Transverse colon (tissue), 4 donors: ENCODE results near the gene ZNF462. TPM values are rescaled to one million over a fixed set of nuclear protein-coding genes. Genes with fewer than 3 reads are reported as not detected.
"Not testable (repeated sequence)": the region's sequence is repeated elsewhere in the genome, so short reads cannot be mapped to it uniquely, and the experiment has no call there.

Experiments used
- DNase-seq: peaks from one replicate; pipeline ENCODE4 v3.0.0-alpha.2; 2019
- H3K27ac ChIP-seq, 4 donors: fragments of 200-600 bp; sonication (generic); 2 replicates each; pipeline ENCODE4 v1.5.1; 2016 to 2018; ENCODE audit warnings: inconsistent platforms in 4 of 4
- H3K27me3 ChIP-seq: fragments of 200-600 bp; sonication (generic); 2 replicates; pipeline ENCODE4 v1.5.1; 2017; ENCODE audit warnings: inconsistent platforms
- H3K36me3 ChIP-seq, 4 donors: fragments of 200-600 bp; sonication (generic); 2 replicates each; pipeline ENCODE4 v1.5.1; 2017 to 2019; ENCODE audit warnings: inconsistent platforms in 4 of 4
- H3K4me1 ChIP-seq, 4 donors: fragments of 200-600 bp; sonication (generic); 2 replicates each; pipeline ENCODE4 v1.5.1; 2017 to 2020; ENCODE audit warnings: inconsistent platforms in 4 of 4
- H3K4me3 ChIP-seq, 4 donors: fragments of 200-600 bp; sonication (generic); 1 replicate in 1 of 4; 2 replicates in 3 of 4; pipeline versions ENCODE4 v1.5.1 to v1.6.1; 2017 to 2019; ENCODE audit warnings: inconsistent platforms in 4 of 4
- H3K9me3 ChIP-seq, 2 donors: fragments of 200-600 bp; sonication (generic); 2 replicates each; pipeline ENCODE4 v1.5.1; 2017 to 2019; ENCODE audit warnings: inconsistent platforms in 2 of 2
- CTCF ChIP-seq, 5 experiments: fragments of 200-600 bp in 3 of 5; fragments of 450-650 bp in 2 of 5; sonication (generic) in 3 of 5; IDR thresholded peaks; 1 replicate in 2 of 5; 2 replicates in 3 of 5; pipeline ENCODE4 v1.5.1; 2016 to 2017; ENCODE audit warnings: antibody characterized with exemption in 5 of 5, inconsistent platforms in 3 of 5, mild to moderate bottlenecking in 2 of 5, moderate library complexity in 1 of 5
- EP300 ChIP-seq: sonication (generic); formaldehyde crosslinking; IDR thresholded peaks from one replicate; pipeline ENCODE4 v1.6.1; 2017; ENCODE audit warnings: antibody characterized with exemption, low read depth
- POLR2A ChIP-seq: fragments of 450-650 bp; IDR thresholded peaks from one replicate; pipeline ENCODE4 v1.6.1; 2016; ENCODE audit warnings: antibody characterized with exemption, mild to moderate bottlenecking, moderate library complexity
- POLR2AphosphoS5 ChIP-seq, 3 donors: sonication (generic); formaldehyde crosslinking; IDR thresholded peaks; one replicate each; pipeline ENCODE4 v1.6.1; 2016; ENCODE audit warnings: antibody characterized with exemption in 3 of 3
- WGBS, 2 donors: methylation state at CpG; one replicate each; pipeline ENCODE4 v1.1.5; 2018; ENCODE audit warnings: low coverage in 1 of 2; 5-methylcytosine and 5-hydroxymethylcytosine counted together
- in situ Hi-C, 4 donors: fragments of 200-750 bp; cut with MboI; loops; one replicate each; pipeline versions ENCODE4 v1.15.0 to v1.15.1; 2017; ENCODE audit warnings: low sequenced_read_pairs in 3 of 4, low pct_ligation_motif_present in 1 of 4, low pct_unique_long_range_greater_than_20kb in 1 of 4
- intact Hi-C: fragments of 100-400 bp; cut with DNase I; formaldehyde crosslinking; loops from one replicate; pipeline ENCODE4 v1.15.1; 2023; ENCODE audit warnings: low total_unique reads
- total RNA-seq, 4 donors: library from RNA; depleted of rRNA; stranded (reverse); fragments of >200 nt; gene quantifications; one replicate each; pipeline ENCODE4 v1.1.0, GENCODE V29; 2016

Gene ZNF462
- total RNA-seq, 4 donors from 2014 or later = 17.5 to 28.7 (median 22.9) TPM

GRCh38 chr9:106893088-106893487 lies 30.1 kb downstream of the ZNF462 start:
- TF ChIP-seq CTCF (IDR thresholded peaks at IDR 0.05) (no peak), POLR2AphosphoS5 (IDR thresholded peaks at IDR 0.05) (no peak), EP300 (no peak), POLR2A (no peak)
- peaks cover 0 to 18% (median 10%) of the 10 kb centered on the region in 4 donors for H3K4me1 ChIP-seq
- no peaks in the 10 kb centered on the region for H3K27me3 ChIP-seq
- intact Hi-C loops = no loop called here
- in situ Hi-C loops = no loop called here
- no peaks in the 10 kb centered on the region for H3K36me3 ChIP-seq
- H3K9me3 ChIP-seq = no peaks in the 10 kb centered on the region
- whole genome bisulfite sequencing, 2 donors = 56% methylated on average over 1 of the region's 1 CpG; no CpG with 5 or more reads in 1 of the 2 donors
- H3K27ac ChIP-seq = peak overlapping the region; percentile 8 to 44 (median 40)
- H3K4me3 ChIP-seq = no peak overlapping the region
- no peak for DNase-seq

- in situ Hi-C loops (no loop called here), intact Hi-C loops (no loop called here)
- Histone ChIP-seq H3K27ac (peak overlapping the region in 1 of 4 donors; percentile 1), H3K4me1 (peaks cover 0 to 10% (median 9%) of the 10 kb centered on the region in 4 donors), H3K4me3 (no peak overlapping the region), H3K27me3 (no peaks in the 10 kb centered on the region), H3K36me3 (no peaks in the 10 kb centered on the region), H3K9me3 (peaks cover 0 to under 1% of the 10 kb centered on the region in 2 donors)
- TF ChIP-seq EP300 = no peak
- no peak for DNase-seq
- 41 to 50% methylated on average over 1 of the region's 1 CpG for WGBS, 2 donors
Measured at GRCh38 chr9:106896695-106897094, 33.7 kb downstream of the ZNF462 start.

- no peaks in the 10 kb centered on the region for H3K36me3 ChIP-seq
- H3K9me3 ChIP-seq = peaks cover 0 to 2% of the 10 kb centered on the region in 2 donors
- peak overlapping the region; percentile 4 to 55 (median 41) for H3K27ac ChIP-seq
- WGBS, 2 donors = 17 to 19% methylated on average over 1 of the region's 1 CpG
- no peak for TF ChIP-seq EP300
- TF ChIP-seq POLR2A = no peak
- no peak for TF ChIP-seq POLR2AphosphoS5 (IDR thresholded peaks at IDR 0.05)
- no peak for TF ChIP-seq CTCF (IDR thresholded peaks at IDR 0.05)
- H3K4me1 ChIP-seq = peaks cover 0 to 10% (median 9%) of the 10 kb centered on the region in 4 donors
- in situ Hi-C loops (no loop called here), intact Hi-C loops (no loop called here)
- no peaks in the 10 kb centered on the region for H3K27me3 ChIP-seq
- H3K4me3 ChIP-seq = no peak overlapping the region
- DNase-seq = no peak
Measured at GRCh38 chr9:106897236-106897635, 34.3 kb downstream of the ZNF462 start.

GRCh38 chr9:106897751-106898150 lies 34.8 kb downstream of the ZNF462 start:
- in situ Hi-C loops (no loop called here), intact Hi-C loops (no loop called here)
- Histone ChIP-seq H3K4me1 (peaks cover 0 to 10% (median 9%) of the 10 kb centered on the region in 4 donors), H3K27me3 (no peaks in the 10 kb centered on the region), H3K27ac (peak overlapping the region; percentile 4 to 55 (median 41)), H3K36me3 (no peaks in the 10 kb centered on the region), H3K4me3 (no peak overlapping the region), H3K9me3 (peaks cover 0 to 2% of the 10 kb centered on the region in 2 donors)
- DNase-seq = no peak
- WGBS, 2 donors = 79 to 87% methylated on average over 3 of the region's 3 CpGs
- TF ChIP-seq EP300 (no peak), POLR2A (no peak), CTCF (IDR thresholded peaks at IDR 0.05) (no peak), POLR2AphosphoS5 (IDR thresholded peaks at IDR 0.05) (no peak)

GRCh38 chr9:106900523-106900922 lies 37.6 kb downstream of the ZNF462 start:
- 80 to 82% methylated on average over 2 of the region's 2 CpGs for WGBS, 2 donors
- H3K4me3 ChIP-seq, DNase-seq, H3K27ac ChIP-seq, intact Hi-C loops, H3K27me3 ChIP-seq, H3K9me3 ChIP-seq, in situ Hi-C loops, H3K36me3 ChIP-seq: not testable (repeated sequence)
- H3K4me1 ChIP-seq = peaks cover 0 to 10% (median 6%) of the 10 kb centered on the region in 4 donors
